KBM-7 (cell line): Measurements from ENCODE around the gene NR2C1.

ENCODE experiments used
- DNase-seq: peaks from one replicate; pipeline ENCODE4 v3.0.0-alpha.2; 2015
- in situ Hi-C: fragments of 300-500 bp; cut with MboI; formaldehyde crosslinking; loops from 2 replicates; pipeline ENCODE4 v1.14.3; 2020; ENCODE audit warnings: low sequenced_read_pairs, low pct_unique_long_range_greater_than_20kb, mixed read lengths

The NR2C1 gene

GRCh38 chr12:94977766-94978468 is 95.5 kb downstream of the NR2C1 start:
- in situ Hi-C loops: no loop called here
- no peak for DNase-seq

- no peak for DNase-seq
- in situ Hi-C loops: no loop called here
These were observed 100.2 kb downstream of the NR2C1 start for GRCh38 chr12:94973221-94973620.

GRCh38 chr12:94972795-94973194 is 100.6 kb downstream of the NR2C1 start:
- in situ Hi-C loops: no loop called here
- DNase-seq: no peak

GRCh38 chr12:94971923-94972322 is 101.5 kb downstream of the NR2C1 start:
- in situ Hi-C loops: no loop called here
- DNase-seq: no peak

GRCh38 chr12:94970560-94970959 is 102.9 kb downstream of the NR2C1 start:
- DNase-seq: no peak
- in situ Hi-C loops: no loop called here
